B cell (primary cell): Measurements from ENCODE around the gene DCD. TPM values are rescaled to one million over a fixed set of nuclear protein-coding genes. Genes with fewer than 3 reads are reported as not detected.

Source experiments
- ATAC-seq: fragments of 200-7000 bp; cut with Tn5 transposase; one replicate; pipeline ENCODE4 v1.10.0; 2021; ENCODE audit warnings: low read depth, mild to moderate bottlenecking, moderate number of reproducible peaks, moderate library complexity
- CTCF ChIA-PET: fragments of 350-600 bp; sonication (Branson Sonifier 250); formaldehyde crosslinking; loops from one replicate; lab custom pipeline; 2021; ENCODE audit warnings: antibody characterized with exemption, inconsistent platforms; lab: Charles Lee
- POLR2A ChIA-PET: fragments of 350-600 bp; sonication (Branson Sonifier 250); formaldehyde crosslinking; loops from one replicate; lab custom pipeline; 2021; ENCODE audit warnings: antibody characterized with exemption; lab: Charles Lee
- DNase-seq: peaks from one replicate; pipeline ENCODE4 v3.0.0; 2013
- H2AFZ ChIP-seq: 2 replicates; pipeline ENCODE4 v1.6.1; 2012; ENCODE audit warnings: mild to moderate bottlenecking, low read depth, low read length; ENCODE audit not compliant: insufficient read depth, poor library complexity, severe bottlenecking
- H3K27ac ChIP-seq, 2 donors: 1 replicate in 1 of 2; 2 replicates in 1 of 2; pipeline ENCODE4 v1.5.1; 2012 to 2013; ENCODE audit warnings: low read length in 2 of 2, mild to moderate bottlenecking in 2 of 2, moderate library complexity in 1 of 2
- H3K27me3 ChIP-seq, 4 experiments: fragments of 200-600 bp in 1 of 4; sonication (generic) in 1 of 4; replicated peaks in 1 of 4; 1 replicate in 2 of 4; 2 replicates in 2 of 4; pipeline versions ENCODE4 v1.6.1 to v1.7.0; 2013 to 2016; ENCODE audit warnings: low read length in 3 of 4, mild to moderate bottlenecking in 2 of 4, mixed read lengths in 1 of 4, moderate library complexity in 1 of 4; ENCODE audit not compliant: insufficient read depth in 4 of 4, control insufficient read depth in 3 of 4; ENCODE audit errors: control extremely low read depth in 1 of 4
- H3K36me3 ChIP-seq, 2 experiments: replicated peaks in 1 of 2; 1 replicate in 1 of 2; 2 replicates in 1 of 2; pipeline versions ENCODE4 v1.6.1 to v1.7.1; 2013; ENCODE audit warnings: low read length in 1 of 2; ENCODE audit not compliant: insufficient read depth in 2 of 2, control insufficient read depth in 1 of 2; ENCODE audit errors: control extremely low read depth in 1 of 2, extremely low read depth in 1 of 2
- H3K4me1 ChIP-seq, 2 donors: fragments of 200-600 bp in 1 of 2; sonication (generic) in 1 of 2; 1 replicate in 1 of 2; 2 replicates in 1 of 2; pipeline versions ENCODE4 v1.5.1 to v1.6.1; 2013 to 2017; ENCODE audit warnings: low read length in 2 of 2; ENCODE audit not compliant: control insufficient read depth in 2 of 2, insufficient read depth in 2 of 2
- H3K4me2 ChIP-seq: replicated peaks from 2 replicates; pipeline ENCODE3; 2012; ENCODE audit warnings: mild to moderate bottlenecking, low read depth, low read length; ENCODE audit not compliant: poor library complexity, severe bottlenecking
- H3K4me3 ChIP-seq, 5 experiments: fragments of 200-600 bp in 1 of 5; sonication (generic) in 1 of 5; 1 replicate in 3 of 5; 2 replicates in 2 of 5; pipeline versions ENCODE4 v1.5.1 to v1.7.0; 2011 to 2016; ENCODE audit warnings: low read length in 4 of 5, mild to moderate bottlenecking in 4 of 5, low read depth in 2 of 5, control low read depth in 1 of 5, moderate library complexity in 1 of 5; ENCODE audit not compliant: insufficient read depth in 1 of 5; ENCODE audit errors: control extremely low read depth in 1 of 5, extremely low read depth in 1 of 5
- H3K79me2 ChIP-seq: fragments of 200-600 bp; sonication (generic); one replicate; pipeline ENCODE4 v1.6.0; 2016; ENCODE audit warnings: low read length; ENCODE audit not compliant: control insufficient read depth, insufficient read depth
- H3K9ac ChIP-seq: fragments of 200-600 bp; sonication (generic); 2 replicates; pipeline ENCODE4 v1.6.1; 2017; ENCODE audit warnings: mild to moderate bottlenecking, low read length, moderate library complexity
- H3K9me3 ChIP-seq, 3 donors: one replicate each; pipeline versions ENCODE4 v1.6.1 to v1.7.1; 2013; ENCODE audit warnings: low read length in 2 of 3; ENCODE audit not compliant: control insufficient read depth in 2 of 3, insufficient read depth in 1 of 3; ENCODE audit errors: control extremely low read depth in 1 of 3
- H4K20me1 ChIP-seq: 2 replicates; pipeline ENCODE4 v1.6.0; 2012; ENCODE audit warnings: mild to moderate bottlenecking, low read length; ENCODE audit not compliant: insufficient read depth, control insufficient read depth, poor library complexity, severe bottlenecking
- H3K27ac Mint-ChIP-seq: one replicate; pipeline ENCODE4 v1.8.0; 2021; ENCODE audit warnings: mixed read lengths
- H3K27me3 Mint-ChIP-seq: one replicate; pipeline ENCODE4 v1.8.0; 2021; ENCODE audit warnings: mixed read lengths
- H3K4me1 Mint-ChIP-seq: one replicate; pipeline ENCODE4 v1.8.0; 2021; ENCODE audit warnings: mixed read lengths
- H3K4me3 Mint-ChIP-seq: one replicate; pipeline ENCODE4 v1.8.0; 2021; ENCODE audit warnings: mixed read lengths
- H3K9me3 Mint-ChIP-seq: one replicate; pipeline ENCODE4 v1.8.0; 2022; ENCODE audit warnings: mixed read lengths; ENCODE audit not compliant: insufficient read depth
- EZH2 ChIP-seq: IDR thresholded peaks from 2 replicates; pipeline ENCODE4 v1.6.1; 2012; ENCODE audit warnings: borderline replicate concordance, low read depth, mild to moderate bottlenecking, moderate library complexity, low read length; ENCODE audit not compliant: insufficient read depth, poor library complexity, severe bottlenecking
- WGBS: methylation state at CpG from one replicate; pipeline ENCODE4 v1.1.5; 2013; ENCODE audit warnings: missing lambda C conversion rate; ENCODE audit not compliant: insufficient coverage; 5-methylcytosine and 5-hydroxymethylcytosine counted together
- intact Hi-C: fragments of 100-400 bp; cut with micrococcal nuclease; formaldehyde crosslinking; loops from one replicate; pipeline ENCODE4 v1.10.0; 2022
- polyA plus RNA-seq: library from polyadenylated mRNA; depleted of rRNA; stranded (reverse); fragments of >200 nt; gene quantifications from 2 replicates; pipeline ENCODE4 v1.2.3, GENCODE V29; 2012
- total RNA-seq, 2 donors: library from RNA; stranded (reverse); fragments of 120-200 nt in 1 of 2; gene quantifications; 1 replicate in 1 of 2; 2 replicates in 1 of 2; pipeline versions ENCODE4 v1.2.3 to v1.2.4, GENCODE V29; 2013 to 2022
- TF ChIP-seq, protein P1 (sequence below): fragments of 200-600 bp; IDR thresholded peaks from one replicate; pipeline ENCODE4 v1.8.0; 2022; ENCODE audit warnings: antibody characterized with exemption, mild to moderate bottlenecking

The DCD gene
- total and polyA plus RNA-seq, 2 donors (not counting 1 experiment from before 2014, with no cell fraction given): not detected

DNA sequence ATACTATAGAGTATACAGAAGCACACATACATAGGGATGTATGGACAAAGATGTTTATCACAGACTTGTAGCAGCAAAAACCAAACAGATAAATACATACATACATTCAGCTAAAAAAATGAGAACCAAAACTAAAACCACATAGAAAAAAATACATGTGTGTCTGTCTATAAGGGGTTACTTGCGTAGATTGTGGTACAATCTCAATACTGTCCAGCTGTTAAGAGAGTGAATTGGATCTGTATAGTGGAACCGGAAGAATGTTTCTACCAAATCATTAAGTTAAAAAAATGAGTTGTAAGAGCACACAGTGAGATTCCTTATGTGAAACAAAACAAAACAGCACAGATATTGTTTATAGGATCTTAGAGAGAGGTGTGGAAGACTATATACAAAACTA lies 44.2 kb upstream of the DCD start:
- intact Hi-C loops: no loop called here
- TF ChIP-seq, protein P1, sequence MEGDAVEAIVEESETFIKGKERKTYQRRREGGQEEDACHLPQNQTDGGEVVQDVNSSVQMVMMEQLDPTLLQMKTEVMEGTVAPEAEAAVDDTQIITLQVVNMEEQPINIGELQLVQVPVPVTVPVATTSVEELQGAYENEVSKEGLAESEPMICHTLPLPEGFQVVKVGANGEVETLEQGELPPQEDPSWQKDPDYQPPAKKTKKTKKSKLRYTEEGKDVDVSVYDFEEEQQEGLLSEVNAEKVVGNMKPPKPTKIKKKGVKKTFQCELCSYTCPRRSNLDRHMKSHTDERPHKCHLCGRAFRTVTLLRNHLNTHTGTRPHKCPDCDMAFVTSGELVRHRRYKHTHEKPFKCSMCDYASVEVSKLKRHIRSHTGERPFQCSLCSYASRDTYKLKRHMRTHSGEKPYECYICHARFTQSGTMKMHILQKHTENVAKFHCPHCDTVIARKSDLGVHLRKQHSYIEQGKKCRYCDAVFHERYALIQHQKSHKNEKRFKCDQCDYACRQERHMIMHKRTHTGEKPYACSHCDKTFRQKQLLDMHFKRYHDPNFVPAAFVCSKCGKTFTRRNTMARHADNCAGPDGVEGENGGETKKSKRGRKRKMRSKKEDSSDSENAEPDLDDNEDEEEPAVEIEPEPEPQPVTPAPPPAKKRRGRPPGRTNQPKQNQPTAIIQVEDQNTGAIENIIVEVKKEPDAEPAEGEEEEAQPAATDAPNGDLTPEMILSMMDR: no peak
- no peak for TF ChIP-seq EZH2
- Histone ChIP-seq H3K4me2 (no peak overlapping the region), H4K20me1 (no peaks in the 10 kb centered on the region), H3K36me3 (no peaks in the 10 kb centered on the region), H3K4me1 (no peaks in the 10 kb centered on the region), H2AFZ (no peak overlapping the region), H3K4me3 (no peak overlapping the region), H3K27ac (no peak overlapping the region), H3K9me3 (peaks cover 0 to under 1% (median 0%) of the 10 kb centered on the region in 3 donors), H3K9ac (no peak overlapping the region), H3K79me2 (no peaks in the 10 kb centered on the region), H3K27me3 (peaks cover 0 to 10% (median 5%) of the 10 kb centered on the region in 4 experiments)
- POLR2A ChIA-PET: no interaction called here
- no CpG with 5 or more reads among the region's 2 CpGs for WGBS
- CTCF ChIA-PET: interaction anchor here (1.2 to 1.4 kb wide), 2 partner anchors 96 to 380 kb away, joined by 3 to 4 read pairs; no protein-coding TSS in a partner anchor
- H3K9me3 Mint-ChIP-seq: peaks cover under 1% of the 10 kb centered on the region
- no peak for ATAC-seq
- H3K27me3 Mint-ChIP-seq: peaks cover 45% of the 10 kb centered on the region
- no peak overlapping the region for H3K27ac Mint-ChIP-seq
- DNase-seq: no peak
- no peak overlapping the region for H3K4me3 Mint-ChIP-seq
- H3K4me1 Mint-ChIP-seq: no peaks in the 10 kb centered on the region

DNA sequence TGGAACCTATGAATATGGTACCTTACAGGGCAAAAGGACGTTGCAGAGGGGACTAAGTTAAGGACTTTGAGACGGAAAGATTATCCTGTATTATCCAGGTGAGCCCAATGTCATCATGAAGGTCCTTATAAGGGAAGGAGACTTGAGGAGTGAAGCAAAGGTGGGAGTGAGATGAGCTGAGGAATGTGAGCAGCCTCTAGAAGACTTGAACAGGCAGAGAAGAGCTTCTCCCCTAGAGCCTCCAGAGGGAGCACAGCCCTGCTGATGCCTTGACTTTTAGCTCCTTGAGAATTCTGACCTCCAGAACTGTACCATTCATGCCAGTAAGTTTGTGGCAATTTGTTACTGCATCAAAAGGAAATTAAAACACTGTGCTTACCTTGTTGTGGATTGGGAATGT lies 41.8 kb upstream of the DCD start:
- no peaks in the 10 kb centered on the region for H4K20me1 ChIP-seq
- no peak overlapping the region for H3K4me3 Mint-ChIP-seq
- H3K9ac ChIP-seq: no peak overlapping the region
- no peak for TF ChIP-seq EZH2
- TF ChIP-seq, protein P1: no peak
- POLR2A ChIA-PET: no interaction called here
- no peak overlapping the region for H3K27ac Mint-ChIP-seq
- peaks cover 0 to 10% (median 9%) of the 10 kb centered on the region in 4 experiments for H3K27me3 ChIP-seq
- no peaks in the 10 kb centered on the region for H3K36me3 ChIP-seq
- H3K27ac ChIP-seq: no peak overlapping the region
- no peaks in the 10 kb centered on the region for H3K4me1 ChIP-seq
- intact Hi-C loops: no loop called here
- DNase-seq: no peak
- H3K9me3 Mint-ChIP-seq: peaks cover 3% of the 10 kb centered on the region
- CTCF ChIA-PET: no interaction called here
- ATAC-seq: no peak
- no peaks in the 10 kb centered on the region for H3K79me2 ChIP-seq
- 40% methylated on average over 2 of the region's 2 CpGs for WGBS
- H3K4me2 ChIP-seq: no peak overlapping the region
- no peak overlapping the region for H2AFZ ChIP-seq
- H3K9me3 ChIP-seq: peaks cover 0 to 4% (median 0%) of the 10 kb centered on the region in 3 donors
- H3K27me3 Mint-ChIP-seq: peaks cover 47% of the 10 kb centered on the region
- H3K4me1 Mint-ChIP-seq: no peaks in the 10 kb centered on the region
- no peak overlapping the region for H3K4me3 ChIP-seq
